GM21367 (cell line): ENCODE measurements around the gene DYSF.

Experiments
- ATAC-seq: cut with Tn5 transposase; IDR thresholded peaks from one replicate; pipeline ENCODE4 v1.9.1; 2021; ENCODE audit not compliant: unreplicated experiment

Gene DYSF

GRCh38 chr2:71455741-71456569, 2.6 kb downstream of the DYSF start:
- no peak for ATAC-seq

- ATAC-seq: no peak
Observed at GRCh38 chr2:71456617-71457016, 3.3 kb downstream of the DYSF start.

GRCh38 chr2:71457123-71457915, 4.0 kb downstream of the DYSF start:
- ATAC-seq: no peak

- no peak for ATAC-seq
Observed at GRCh38 chr2:71457923-71458322, 4.6 kb downstream of the DYSF start.

GRCh38 chr2:71458413-71459083, 5.2 kb downstream of the DYSF start:
- no peak for ATAC-seq

GRCh38 chr2:71459084-71459431, 5.7 kb downstream of the DYSF start:
- no peak for ATAC-seq

GRCh38 chr2:71460056-71460455, 6.7 kb downstream of the DYSF start:
- ATAC-seq: no peak

- ATAC-seq: no peak
Observed at GRCh38 chr2:71460595-71461303, 7.4 kb downstream of the DYSF start.

GRCh38 chr2:71461304-71461671, 7.9 kb downstream of the DYSF start:
- ATAC-seq: no peak

GRCh38 chr2:71462056-71462605, 8.8 kb downstream of the DYSF start:
- ATAC-seq: no peak

- ATAC-seq: no peak
Observed at GRCh38 chr2:71462641-71463341, 9.4 kb downstream of the DYSF start.

- no peak for ATAC-seq
Observed at GRCh38 chr2:71463342-71463654, 9.9 kb downstream of the DYSF start.

- no peak for ATAC-seq
Observed at GRCh38 chr2:71464389-71464788, 11.0 kb downstream of the DYSF start.

- no peak for ATAC-seq
Observed at GRCh38 chr2:71465356-71465755, 12.0 kb downstream of the DYSF start.

GRCh38 chr2:71465961-71466300, 12.6 kb downstream of the DYSF start:
- ATAC-seq: no peak

GRCh38 chr2:71466301-71467179, 13.2 kb downstream of the DYSF start:
- no peak for ATAC-seq

- ATAC-seq: no peak
Observed at GRCh38 chr2:71467180-71467815, 13.9 kb downstream of the DYSF start.

- no peak for ATAC-seq
Observed at GRCh38 chr2:71468279-71469015, 15.1 kb downstream of the DYSF start.
